A549 (cell line): ENCODE results near the gene HLA-E. TPM values are rescaled to one million over a fixed set of nuclear protein-coding genes. Genes with fewer than 3 reads are reported as not detected.

Experiments used
- ATAC-seq, 2 experiments: fragments of 200-7000 bp in 1 of 2; fragments of >200 bp in 1 of 2; cut with Nextera tagmentation in 1 of 2; cut with Tn5 transposase in 1 of 2; 3 replicates each; pipeline versions ENCODE4 v1.8.0 to v1.9.1; 2018 to 2020; ENCODE audit warnings: mild to moderate bottlenecking in 1 of 2, moderate library complexity in 1 of 2
- CTCF ChIA-PET: fragments of 300-600 bp; sonication (Branson Sonifier 250); formaldehyde crosslinking; extraction: SDS; loops from one replicate; lab custom pipeline; 2021; ENCODE audit warnings: antibody characterized with exemption, inconsistent platforms; lab: Yijun Ruan, JAX
- POLR2A ChIA-PET: fragments of 350-600 bp; formaldehyde crosslinking; extraction: SDS; loops from one replicate; lab custom pipeline; 2021; ENCODE audit warnings: antibody characterized with exemption, inconsistent platforms; lab: Yijun Ruan, JAX
- DNase-seq, 2 experiments: peaks; one replicate each; pipeline versions ENCODE4 v3.0.0 to v3.0.0-alpha.2; 2011 to 2016; ENCODE audit warnings: low read depth in 1 of 2, low spot score in 1 of 2
- FAIRE-seq: peaks from 2 replicates; lab custom pipeline; 2011; peaks lifted over from hg19 to GRCh38; lab: Jason Lieb, UNC
- H3K27ac ChIP-seq, 2 experiments: fragments of >200 bp; sonication (Bioruptor Twin); formaldehyde crosslinking; 3 replicates each; pipeline ENCODE4 v1.5.1; 2016 to 2017
- H3K4me1 ChIP-seq: fragments of >200 bp; sonication (Bioruptor Twin); formaldehyde crosslinking; 3 replicates; pipeline ENCODE4 v1.6.1; 2016
- H3K4me2 ChIP-seq: fragments of >200 bp; sonication (Bioruptor Twin); formaldehyde crosslinking; 3 replicates; pipeline ENCODE4 v1.6.1; 2016
- H3K4me3 ChIP-seq: fragments of >200 bp; sonication (Bioruptor Twin); formaldehyde crosslinking; 3 replicates; pipeline ENCODE4 v1.5.1; 2016
- H3K9me3 ChIP-seq: fragments of >200 bp; sonication (Bioruptor Twin); formaldehyde crosslinking; 3 replicates; pipeline ENCODE4 v1.6.1; 2016
- BHLHE40 ChIP-seq: IDR thresholded peaks from 2 replicates; pipeline ENCODE4 v1.6.1; 2012; ENCODE audit warnings: low read depth, low read length, inconsistent platforms
- CBX2 ChIP-seq: fragments of 200-600 bp; sonication (generic); IDR thresholded peaks from 2 replicates; pipeline ENCODE4 v1.6.1; 2016; ENCODE audit warnings: low read depth, mild to moderate bottlenecking, borderline replicate concordance
- CBX8 ChIP-seq: fragments of 200-600 bp; sonication (generic); IDR thresholded peaks from 2 replicates; pipeline ENCODE4 v1.6.1; 2016
- CHD4 ChIP-seq: fragments of 200-600 bp; sonication (generic); IDR thresholded peaks from 2 replicates; pipeline ENCODE4 v1.6.1; 2016; ENCODE audit warnings: antibody characterized with exemption, mild to moderate bottlenecking, borderline replicate concordance
- ESRRA ChIP-seq: fragments of 150-350 bp; IDR thresholded peaks from 2 replicates; pipeline ENCODE4 v1.6.1; 2014; ENCODE audit warnings: mild to moderate bottlenecking, low read length, borderline replicate concordance
- FOXS1 ChIP-seq: fragments of 250-450 bp; sonication (Bioruptor Pico); IDR thresholded peaks from 2 replicates; pipeline ENCODE4 v1.5.0; 2020; ENCODE audit warnings: mild to moderate bottlenecking, moderate library complexity
- GATA3 ChIP-seq: IDR thresholded peaks from 2 replicates; pipeline ENCODE4 v1.6.1; 2012; ENCODE audit warnings: borderline replicate concordance
- HOXB13 ChIP-seq: fragments of 250-450 bp; sonication (Bioruptor Pico); IDR thresholded peaks from 2 replicates; pipeline ENCODE4 v1.5.0; 2020; ENCODE audit warnings: low read depth, mild to moderate bottlenecking, moderate library complexity
- HOXB5 ChIP-seq: fragments of 250-450 bp; sonication (Bioruptor Pico); IDR thresholded peaks from 2 replicates; pipeline ENCODE4 v1.5.0; 2020; ENCODE audit warnings: mild to moderate bottlenecking, moderate library complexity
- JUN ChIP-seq, 2 experiments: fragments of >200 bp; sonication (Bioruptor Twin); formaldehyde crosslinking; IDR thresholded peaks; 2 replicates in 1 of 2; 3 replicates in 1 of 2; pipeline ENCODE4 v1.6.1; 2016 to 2017
- MAZ ChIP-seq: fragments of 150-350 bp; IDR thresholded peaks from 2 replicates; pipeline ENCODE4 v1.6.1; 2014; ENCODE audit warnings: antibody characterized with exemption, low read depth, low read length, borderline replicate concordance
- NFE2L2 ChIP-seq: fragments of 150-350 bp; conservative IDR thresholded peaks from 2 replicates; pipeline ENCODE4 v1.6.1; 2014; ENCODE audit warnings: low read length
- RNF2 ChIP-seq: fragments of 200-600 bp; sonication (generic); IDR thresholded peaks from 2 replicates; pipeline ENCODE4 v1.6.1; 2016; ENCODE audit warnings: low read depth, mild to moderate bottlenecking, antibody characterized with exemption, moderate library complexity, borderline replicate concordance
- SREBF2 ChIP-seq: fragments of 450-650 bp; IDR thresholded peaks from 2 replicates; pipeline ENCODE4 v1.6.1; 2014; ENCODE audit warnings: mild to moderate bottlenecking, moderate library complexity
- TP53 ChIP-seq: fragments of 250-450 bp; sonication (Bioruptor Pico); IDR thresholded peaks from 2 replicates; pipeline ENCODE4 v1.5.0; 2021; ENCODE audit warnings: mild to moderate bottlenecking, moderate library complexity
- ZC3H11A ChIP-seq: fragments of 450-650 bp; IDR thresholded peaks from 2 replicates; pipeline ENCODE4 v1.6.1; 2014; ENCODE audit warnings: antibody characterized with exemption, mild to moderate bottlenecking
- ZNF302 ChIP-seq: fragments of 250-450 bp; sonication (Bioruptor Pico); IDR thresholded peaks from 2 replicates; pipeline ENCODE4 v1.9.0; 2021; ENCODE audit warnings: inconsistent platforms, mild to moderate bottlenecking, moderate library complexity
- WGBS: methylation state at CpG from one replicate; pipeline ENCODE4 v1.1.6; 2017; ENCODE audit errors: missing lambda C conversion rate; 5-methylcytosine and 5-hydroxymethylcytosine counted together
- polyA plus RNA-seq, 4 experiments: library from polyadenylated mRNA; depleted of rRNA in 3 of 4; stranded (reverse); fragments of >200 nt; fragmentation: RNase III in 1 of 4; extraction: RNeasy Plus Mini Kit Qiagen cat#74134 plus additional on column Dnase treatment in 1 of 4; gene quantifications; 2 replicates in 3 of 4; 3 replicates in 1 of 4; pipeline ENCODE4 v1.2.3, GENCODE V29; 2011 to 2017
- TF ChIP-seq, protein P1 (sequence below): IDR thresholded peaks from 2 replicates; pipeline ENCODE4 v1.6.1; 2012; ENCODE audit warnings: low read depth, borderline replicate concordance
- TF ChIP-seq, protein P2 (sequence below): fragments of 450-650 bp; IDR thresholded peaks from 2 replicates; pipeline ENCODE4 v1.6.1; 2014; ENCODE audit warnings: antibody characterized with exemption
- TF ChIP-seq, protein P3 (sequence below): fragments of >200 bp; sonication (Bioruptor Twin); formaldehyde crosslinking; IDR thresholded peaks from 3 replicates; pipeline ENCODE4 v1.5.1; 2016
- TF ChIP-seq, protein P4 (sequence below): fragments of 250-450 bp; sonication (Bioruptor Pico); IDR thresholded peaks from 2 replicates; pipeline ENCODE4 v1.5.0; 2021; ENCODE audit warnings: mild to moderate bottlenecking, moderate library complexity, borderline replicate concordance
- TF ChIP-seq, protein P5 (sequence below): fragments of 250-450 bp; sonication (Bioruptor Pico); IDR thresholded peaks from 2 replicates; pipeline ENCODE4 v1.5.0; 2020; ENCODE audit warnings: low read depth, mild to moderate bottlenecking, moderate library complexity
- TF ChIP-seq, protein P6 (sequence below): IDR thresholded peaks from 2 replicates; pipeline ENCODE4 v1.6.1; 2012
- TF ChIP-seq, protein P7 (sequence below): fragments of >200 bp; sonication (Bioruptor Twin); formaldehyde crosslinking; IDR thresholded peaks from 3 replicates; pipeline ENCODE4 v1.6.1; 2016

HLA-E gene
- polyA plus RNA-seq, 2 of the 4 experiments (the other 2 are of a cell fraction), result 38.3 to 40.3 TPM

DNA sequence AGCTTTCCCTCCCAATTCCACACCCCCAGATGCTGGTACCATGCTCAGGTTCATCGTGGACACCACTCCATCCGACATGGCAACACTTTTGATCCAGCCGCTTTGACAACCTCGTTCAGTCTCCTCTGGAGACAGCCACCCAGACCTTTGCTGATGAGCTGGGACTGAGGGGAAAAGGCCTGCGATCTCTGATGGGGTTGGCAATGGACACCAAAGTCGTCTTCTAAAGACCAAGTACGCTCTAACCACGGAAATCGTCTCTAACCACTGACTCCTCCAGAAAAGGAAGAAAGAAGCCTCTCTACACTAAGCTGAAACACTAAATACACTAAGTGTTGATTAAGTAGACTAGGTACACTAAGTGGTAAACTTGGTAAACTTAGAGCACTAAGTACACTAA, 26.1 kb upstream of the HLA-E start:
- CTCF ChIA-PET, result interaction anchor here (1.0 to 1.8 kb wide), 4 partner anchors 10 to 82 kb away, joined by 3 to 4 read pairs (median 3); no protein-coding TSS in a partner anchor
- no peak for TF ChIP-seq RNF2
- TF ChIP-seq ZNF302 (CRISPR knock-in tag), result no peak
- no peak for TF ChIP-seq CBX8
- no peak for TF ChIP-seq HOXB13
- TF ChIP-seq TP53 (CRISPR knock-in tag), result no peak
- TF ChIP-seq HOXB5 (CRISPR knock-in tag), result no peak
- TF ChIP-seq, protein P1, sequence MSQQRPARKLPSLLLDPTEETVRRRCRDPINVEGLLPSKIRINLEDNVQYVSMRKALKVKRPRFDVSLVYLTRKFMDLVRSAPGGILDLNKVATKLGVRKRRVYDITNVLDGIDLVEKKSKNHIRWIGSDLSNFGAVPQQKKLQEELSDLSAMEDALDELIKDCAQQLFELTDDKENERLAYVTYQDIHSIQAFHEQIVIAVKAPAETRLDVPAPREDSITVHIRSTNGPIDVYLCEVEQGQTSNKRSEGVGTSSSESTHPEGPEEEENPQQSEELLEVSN, result no peak
- no peak for TF ChIP-seq SREBF2
- TF ChIP-seq, protein P2, sequence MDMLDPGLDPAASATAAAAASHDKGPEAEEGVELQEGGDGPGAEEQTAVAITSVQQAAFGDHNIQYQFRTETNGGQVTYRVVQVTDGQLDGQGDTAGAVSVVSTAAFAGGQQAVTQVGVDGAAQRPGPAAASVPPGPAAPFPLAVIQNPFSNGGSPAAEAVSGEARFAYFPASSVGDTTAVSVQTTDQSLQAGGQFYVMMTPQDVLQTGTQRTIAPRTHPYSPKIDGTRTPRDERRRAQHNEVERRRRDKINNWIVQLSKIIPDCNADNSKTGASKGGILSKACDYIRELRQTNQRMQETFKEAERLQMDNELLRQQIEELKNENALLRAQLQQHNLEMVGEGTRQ, result no peak
- TF ChIP-seq JUN (IDR thresholded peaks at IDR 0.05), result no peak
- no peak for TF ChIP-seq CBX2
- TF ChIP-seq ESRRA, result no peak
- TF ChIP-seq GATA3, result no peak
- no peak for TF ChIP-seq ZC3H11A
- TF ChIP-seq NFE2L2, result no peak
- TF ChIP-seq FOXS1, result no peak
- TF ChIP-seq, protein P3, sequence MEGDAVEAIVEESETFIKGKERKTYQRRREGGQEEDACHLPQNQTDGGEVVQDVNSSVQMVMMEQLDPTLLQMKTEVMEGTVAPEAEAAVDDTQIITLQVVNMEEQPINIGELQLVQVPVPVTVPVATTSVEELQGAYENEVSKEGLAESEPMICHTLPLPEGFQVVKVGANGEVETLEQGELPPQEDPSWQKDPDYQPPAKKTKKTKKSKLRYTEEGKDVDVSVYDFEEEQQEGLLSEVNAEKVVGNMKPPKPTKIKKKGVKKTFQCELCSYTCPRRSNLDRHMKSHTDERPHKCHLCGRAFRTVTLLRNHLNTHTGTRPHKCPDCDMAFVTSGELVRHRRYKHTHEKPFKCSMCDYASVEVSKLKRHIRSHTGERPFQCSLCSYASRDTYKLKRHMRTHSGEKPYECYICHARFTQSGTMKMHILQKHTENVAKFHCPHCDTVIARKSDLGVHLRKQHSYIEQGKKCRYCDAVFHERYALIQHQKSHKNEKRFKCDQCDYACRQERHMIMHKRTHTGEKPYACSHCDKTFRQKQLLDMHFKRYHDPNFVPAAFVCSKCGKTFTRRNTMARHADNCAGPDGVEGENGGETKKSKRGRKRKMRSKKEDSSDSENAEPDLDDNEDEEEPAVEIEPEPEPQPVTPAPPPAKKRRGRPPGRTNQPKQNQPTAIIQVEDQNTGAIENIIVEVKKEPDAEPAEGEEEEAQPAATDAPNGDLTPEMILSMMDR, result no peak
- TF ChIP-seq MAZ, result no peak

DNA sequence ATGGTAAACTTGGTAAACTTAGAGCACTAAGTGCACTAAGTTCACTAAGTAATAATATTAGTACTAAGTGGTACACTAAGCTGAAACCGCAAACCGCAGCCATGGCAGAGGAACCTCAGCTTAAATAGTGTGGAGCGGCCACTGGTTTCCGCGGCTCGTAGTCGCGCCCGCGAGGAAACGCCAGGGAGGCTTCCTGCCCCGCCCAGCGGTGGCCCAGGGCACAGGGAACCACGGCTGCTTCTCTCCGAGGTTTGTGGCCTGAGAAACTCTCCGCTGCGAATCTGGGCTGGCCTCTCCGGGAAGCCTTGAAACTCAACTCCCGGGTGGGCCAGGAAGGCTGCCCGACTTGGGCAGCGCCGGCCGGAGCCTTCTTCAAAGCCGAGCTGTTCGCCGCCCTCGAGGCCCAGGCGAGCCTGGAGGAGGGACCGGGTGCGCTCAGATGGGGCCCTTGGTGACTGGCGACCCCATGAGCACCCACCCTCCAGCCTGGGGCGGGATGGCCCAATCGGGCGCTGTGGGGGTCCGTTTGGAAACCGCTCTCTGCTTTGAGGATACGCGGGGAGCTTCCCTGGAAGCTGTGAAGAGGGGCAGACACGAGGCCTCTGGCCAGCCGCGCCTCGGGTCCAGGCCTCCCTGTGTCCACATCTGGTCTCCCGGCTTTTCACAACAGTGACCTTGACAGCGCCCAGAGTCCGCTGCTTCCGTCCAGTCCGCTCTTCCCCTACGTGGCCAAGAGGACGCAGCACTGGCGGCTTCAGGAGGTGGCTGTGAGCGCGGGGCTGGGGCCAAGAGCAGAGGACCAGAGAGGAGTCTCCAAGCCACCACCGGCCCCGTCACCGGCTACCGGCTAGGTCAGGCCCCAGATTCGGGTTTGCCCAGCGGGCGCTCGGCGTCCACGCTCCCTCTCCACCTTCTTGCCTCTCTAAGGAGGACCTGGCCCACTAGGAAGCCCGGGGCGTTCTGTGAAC, 25.4 kb upstream of the HLA-E start:
- WGBS, result 52% methylated on average over 21 of the region's 64 CpGs
- no peak overlapping the region for H3K4me3 ChIP-seq
- CTCF ChIA-PET, result interaction anchor here (1.0 to 1.8 kb wide), 3 partner anchors 18 to 81 kb away, joined by 3 to 4 read pairs (median 3); no protein-coding TSS in a partner anchor
- FAIRE-seq, result no peak
- no peak overlapping the region for H3K27ac ChIP-seq
- H3K9me3 ChIP-seq, result no peaks in the 10 kb centered on the region
- no peak overlapping the region for H3K4me2 ChIP-seq
- POLR2A ChIA-PET, result no interaction called here
- peaks cover 6% of the 10 kb centered on the region; the same call in 1 of the 3 replicates for H3K4me1 ChIP-seq
- no peak for TF ChIP-seq BHLHE40
- TF ChIP-seq, protein P4, sequence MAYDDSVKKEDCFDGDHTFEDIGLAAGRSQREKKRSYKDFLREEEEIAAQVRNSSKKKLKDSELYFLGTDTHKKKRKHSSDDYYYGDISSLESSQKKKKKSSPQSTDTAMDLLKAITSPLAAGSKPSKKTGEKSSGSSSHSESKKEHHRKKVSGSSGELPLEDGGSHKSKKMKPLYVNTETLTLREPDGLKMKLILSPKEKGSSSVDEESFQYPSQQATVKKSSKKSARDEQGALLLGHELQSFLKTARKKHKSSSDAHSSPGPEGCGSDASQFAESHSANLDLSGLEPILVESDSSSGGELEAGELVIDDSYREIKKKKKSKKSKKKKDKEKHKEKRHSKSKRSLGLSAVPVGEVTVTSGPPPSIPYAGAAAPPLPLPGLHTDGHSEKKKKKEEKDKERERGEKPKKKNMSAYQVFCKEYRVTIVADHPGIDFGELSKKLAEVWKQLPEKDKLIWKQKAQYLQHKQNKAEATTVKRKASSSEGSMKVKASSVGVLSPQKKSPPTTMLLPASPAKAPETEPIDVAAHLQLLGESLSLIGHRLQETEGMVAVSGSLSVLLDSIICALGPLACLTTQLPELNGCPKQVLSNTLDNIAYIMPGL (CRISPR knock-in tag), result no peak
- TF ChIP-seq, protein P5, sequence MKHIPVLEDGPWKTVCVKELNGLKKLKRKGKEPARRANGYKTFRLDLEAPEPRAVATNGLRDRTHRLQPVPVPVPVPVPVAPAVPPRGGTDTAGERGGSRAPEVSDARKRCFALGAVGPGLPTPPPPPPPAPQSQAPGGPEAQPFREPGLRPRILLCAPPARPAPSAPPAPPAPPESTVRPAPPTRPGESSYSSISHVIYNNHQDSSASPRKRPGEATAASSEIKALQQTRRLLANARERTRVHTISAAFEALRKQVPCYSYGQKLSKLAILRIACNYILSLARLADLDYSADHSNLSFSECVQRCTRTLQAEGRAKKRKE (CRISPR knock-in tag), result no peak
- no peak for TF ChIP-seq CHD4
- TF ChIP-seq TP53 (CRISPR knock-in tag), result no peak
- TF ChIP-seq, protein P6, sequence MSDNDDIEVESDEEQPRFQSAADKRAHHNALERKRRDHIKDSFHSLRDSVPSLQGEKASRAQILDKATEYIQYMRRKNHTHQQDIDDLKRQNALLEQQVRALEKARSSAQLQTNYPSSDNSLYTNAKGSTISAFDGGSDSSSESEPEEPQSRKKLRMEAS, result no peak
- TF ChIP-seq SREBF2, result no peak
- no peak for TF ChIP-seq FOXS1
- TF ChIP-seq, protein P7, sequence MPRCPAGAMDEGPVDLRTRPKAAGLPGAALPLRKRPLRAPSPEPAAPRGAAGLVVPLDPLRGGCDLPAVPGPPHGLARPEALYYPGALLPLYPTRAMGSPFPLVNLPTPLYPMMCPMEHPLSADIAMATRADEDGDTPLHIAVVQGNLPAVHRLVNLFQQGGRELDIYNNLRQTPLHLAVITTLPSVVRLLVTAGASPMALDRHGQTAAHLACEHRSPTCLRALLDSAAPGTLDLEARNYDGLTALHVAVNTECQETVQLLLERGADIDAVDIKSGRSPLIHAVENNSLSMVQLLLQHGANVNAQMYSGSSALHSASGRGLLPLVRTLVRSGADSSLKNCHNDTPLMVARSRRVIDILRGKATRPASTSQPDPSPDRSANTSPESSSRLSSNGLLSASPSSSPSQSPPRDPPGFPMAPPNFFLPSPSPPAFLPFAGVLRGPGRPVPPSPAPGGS, result no peak
- TF ChIP-seq, protein P2, result no peak
- no peak for TF ChIP-seq RNF2
- DNase-seq, result no peak
- ATAC-seq, result no peak; a peak in 1 of 6 replicates

More for the DNA sequence above, 26.1 kb upstream of the HLA-E start:
- no peaks in the 10 kb centered on the region for H3K9me3 ChIP-seq
- POLR2A ChIA-PET, result no interaction called here
- DNase-seq (no peak), ATAC-seq (no peak), FAIRE-seq (no peak)
- 46% methylated on average over 9 of the region's 9 CpGs for WGBS
- H3K4me3 ChIP-seq, result no peak overlapping the region
- no peak overlapping the region for H3K27ac ChIP-seq
- peaks cover 6% of the 10 kb centered on the region; the same call in 1 of the 3 replicates for H3K4me1 ChIP-seq
- no peak overlapping the region for H3K4me2 ChIP-seq
